ENCODE measurements around the gene CLEC11A. TPM values are rescaled to one million over a fixed set of nuclear protein-coding genes. Genes with fewer than 3 reads are reported as not detected.

CLEC11A gene
- total RNA-seq: not detected

GRCh38 chr19:50723069-50723468 lies at the start of gene CLEC11A:
Gene CLEC11A, plus strand, starts transcription at chr19:50723364. Its CDS starts 162 bp downstream, at chr19:50723526.
- DNase-seq: no peak

- no peak for DNase-seq
Observed at GRCh38 chr19:50676625-50677197, 46.5 kb upstream of the CLEC11A start.

- no peak for DNase-seq
Observed at GRCh38 chr19:50677636-50678035, 45.5 kb upstream of the CLEC11A start.

- DNase-seq: no peak
Observed at GRCh38 chr19:50678323-50678722, 44.8 kb upstream of the CLEC11A start.

- DNase-seq: peak; percentile 45
Observed at GRCh38 chr19:50679177-50680125, 43.7 kb upstream of the CLEC11A start.

GRCh38 chr19:50686310-50687032 lies 36.7 kb upstream of the CLEC11A start:
- DNase-seq: no peak

GRCh38 chr19:50688766-50689165 lies 34.4 kb upstream of the CLEC11A start:
- no peak for DNase-seq

GRCh38 chr19:50690439-50690838 lies 32.7 kb upstream of the CLEC11A start:
- no peak for DNase-seq

- no peak for DNase-seq
Observed at GRCh38 chr19:50693064-50693975, 29.8 kb upstream of the CLEC11A start.

GRCh38 chr19:50694815-50695145 lies 28.4 kb upstream of the CLEC11A start:
- DNase-seq: no peak

- DNase-seq: no peak
Observed at GRCh38 chr19:50695251-50696093, 27.7 kb upstream of the CLEC11A start.

- DNase-seq: no peak
Observed at GRCh38 chr19:50696094-50696483, 27.1 kb upstream of the CLEC11A start.

- no peak for DNase-seq
Observed at GRCh38 chr19:50697414-50698124, 25.6 kb upstream of the CLEC11A start.

- no peak for DNase-seq
Observed at GRCh38 chr19:50701367-50701985, 21.7 kb upstream of the CLEC11A start.

GRCh38 chr19:50702158-50702870 lies 20.9 kb upstream of the CLEC11A start:
- DNase-seq: no peak

- no peak for DNase-seq
Observed at GRCh38 chr19:50702871-50703829, 20.0 kb upstream of the CLEC11A start.

- DNase-seq: no peak
Observed at GRCh38 chr19:50703915-50704796, 19.0 kb upstream of the CLEC11A start.

All from effector CD4-positive, alpha-beta T cell (primary cell).